IPS-NIHi11 (cell line): ENCODE data around the gene RAI1.

ENCODE experiments used
- DNase-seq: peaks from one replicate; pipeline ENCODE4 v3.0.0; 2012; ENCODE audit warnings: mixed read lengths, low spot score

RAI1 gene

GRCh38 chr17:17719199-17719940, 38.1 kb downstream of the RAI1 start:
- no peak for DNase-seq

GRCh38 chr17:17719966-17720543, 38.8 kb downstream of the RAI1 start:
- no peak for DNase-seq

- no peak for DNase-seq
Measured at GRCh38 chr17:17721140-17721668, 39.9 kb downstream of the RAI1 start.

GRCh38 chr17:17722081-17722905, 41.0 kb downstream of the RAI1 start:
- DNase-seq: peak; percentile 70

- DNase-seq: no peak
Measured at GRCh38 chr17:17722906-17723353, 41.7 kb downstream of the RAI1 start.

GRCh38 chr17:17723354-17724261, 42.4 kb downstream of the RAI1 start:
- DNase-seq: peak; percentile 70

- DNase-seq: peak; percentile 84
Measured at GRCh38 chr17:17724307-17725010, 43.2 kb downstream of the RAI1 start.

- peak; percentile 77 for DNase-seq
Measured at GRCh38 chr17:17725011-17725751, 43.9 kb downstream of the RAI1 start.

- no peak for DNase-seq
Measured at GRCh38 chr17:17725752-17726457, 44.6 kb downstream of the RAI1 start.

- DNase-seq: no peak
Measured at GRCh38 chr17:17726458-17727060, 45.3 kb downstream of the RAI1 start.

- no peak for DNase-seq
Measured at GRCh38 chr17:17727111-17727659, 45.9 kb downstream of the RAI1 start.

- DNase-seq: no peak
Measured at GRCh38 chr17:17728146-17728545, 46.9 kb downstream of the RAI1 start.

- no peak for DNase-seq
Measured at GRCh38 chr17:17728550-17729251, 47.4 kb downstream of the RAI1 start.

GRCh38 chr17:17729620-17730249, 48.5 kb downstream of the RAI1 start:
- peak; percentile 66 for DNase-seq

GRCh38 chr17:17730250-17730935, 49.1 kb downstream of the RAI1 start:
- no peak for DNase-seq

GRCh38 chr17:17732444-17732843, 51.2 kb downstream of the RAI1 start:
- DNase-seq: no peak
